A204.1 (cell line): ENCODE measurements around the gene ADNP.
"Not testable (repeated sequence)": the region's sequence is repeated elsewhere in the genome, so short reads cannot be mapped to it uniquely, and the experiment has no call there.

Experiments used
- FAIRE-seq: peaks from 2 replicates; lab custom pipeline; 2012; peaks lifted over from hg19 to GRCh38; lab: Jason Lieb, UNC

ADNP gene

DNA sequence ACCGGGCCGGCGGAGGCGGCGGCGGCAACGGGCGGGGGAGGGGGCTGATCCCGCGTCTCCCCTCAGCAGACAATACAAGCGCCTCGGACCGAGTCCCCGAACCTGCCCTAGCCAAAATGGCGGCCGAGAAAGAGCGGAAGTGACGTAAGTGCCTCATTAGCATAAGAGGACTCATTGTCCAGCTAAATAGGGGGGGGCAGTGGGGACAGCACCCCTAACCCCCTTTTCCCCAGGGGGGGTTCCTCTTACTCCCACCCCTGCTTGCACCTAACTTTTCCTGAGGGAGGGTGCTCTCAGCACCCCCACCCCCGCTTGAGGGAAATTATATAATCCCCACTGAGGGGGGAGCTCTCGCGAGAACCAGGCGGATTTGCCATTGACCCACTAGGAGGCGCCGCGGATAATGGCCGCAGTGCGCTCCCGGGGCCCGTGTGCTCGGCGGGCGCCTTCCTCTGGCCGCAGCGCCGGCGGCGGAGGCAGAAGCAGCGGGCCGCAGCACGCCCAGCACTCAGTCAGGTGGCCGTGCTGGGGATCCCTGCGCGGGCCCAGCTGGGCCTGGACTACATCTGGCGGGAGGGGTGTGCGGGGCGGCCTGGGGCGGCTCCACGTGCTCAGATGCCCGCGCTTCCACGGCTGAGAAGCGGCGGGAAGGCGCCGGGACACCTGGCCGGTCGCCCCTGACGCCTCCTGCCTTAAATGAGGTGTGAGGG lies at the start of gene ADNP:
Gene ADNP, minus strand, starts transcription at position 132 of the 710 bp plus-strand sequence. CDS start 27,441 bp downstream, outside the sequence.
- no peak for FAIRE-seq

GRCh38 chr20:50980071-50980681 lies 48.9 kb upstream of the ADNP start:
- FAIRE-seq = no peak

DNA sequence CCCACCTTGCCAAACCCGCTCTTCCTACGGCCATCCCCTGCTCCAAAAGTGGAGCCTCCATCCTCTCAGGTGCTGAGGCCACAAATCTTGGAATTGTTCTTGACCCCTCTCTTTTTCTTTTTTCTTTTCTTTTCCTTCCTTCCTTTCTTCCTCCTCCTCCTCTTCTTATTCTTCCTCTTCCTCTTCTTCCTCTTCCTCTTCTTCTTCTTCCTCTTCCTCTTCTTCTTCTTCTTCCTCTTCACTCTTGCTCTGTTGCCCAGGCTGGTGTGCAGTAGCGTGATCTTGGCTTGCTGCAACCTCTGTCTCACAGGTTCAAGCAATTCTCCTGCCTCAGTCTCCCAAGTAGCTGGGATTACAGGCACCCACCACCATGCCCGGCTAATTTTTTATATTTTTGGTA lies 47.3 kb upstream of the ADNP start:
- FAIRE-seq = not testable (repeated sequence)

DNA sequence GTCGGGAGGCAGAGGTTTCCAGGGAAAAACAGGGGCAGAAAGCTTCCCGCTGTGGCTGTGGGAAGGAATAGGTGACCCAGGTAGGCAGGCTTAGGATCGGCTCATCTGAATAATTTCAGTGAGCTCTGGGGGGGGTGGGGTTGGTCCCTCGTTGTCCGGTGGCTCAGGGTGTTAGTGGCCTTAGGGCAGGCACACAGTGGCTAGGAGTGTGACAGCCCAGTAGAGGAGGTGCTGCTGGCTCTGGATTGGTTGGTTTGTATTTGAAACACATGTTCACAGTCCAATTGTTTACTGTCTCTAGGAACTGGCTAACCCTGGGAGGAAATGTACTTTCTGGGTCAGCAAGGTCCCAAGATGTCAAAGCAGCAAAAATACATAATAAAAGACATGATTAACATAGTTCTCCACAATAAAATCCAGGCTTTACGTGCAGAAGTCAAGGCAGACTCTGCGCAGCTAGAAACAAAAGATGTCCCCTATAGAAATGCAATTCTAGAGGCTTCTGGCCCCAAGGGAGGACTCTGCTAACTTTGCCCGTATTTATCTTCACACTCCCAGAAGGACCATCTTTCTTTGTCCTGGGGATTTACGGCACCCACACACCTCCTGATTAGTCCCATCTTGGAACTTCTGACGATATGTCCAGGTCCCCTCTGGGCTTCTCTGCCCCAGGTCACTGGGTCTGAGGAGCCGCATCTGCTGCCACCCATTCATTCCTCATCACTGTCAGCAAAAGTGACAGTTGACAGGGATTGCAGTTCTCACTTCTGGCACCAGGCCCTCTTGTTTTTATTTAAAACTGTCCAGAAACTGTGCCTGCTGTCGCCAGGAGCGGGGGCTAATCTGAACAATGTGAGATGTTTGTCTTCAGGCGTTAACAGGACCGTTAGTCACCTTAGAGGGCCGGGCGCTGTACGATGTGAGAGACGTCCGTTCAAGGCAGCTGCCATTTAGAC lies 46.1 kb upstream of the ADNP start:
- no peak for FAIRE-seq

DNA sequence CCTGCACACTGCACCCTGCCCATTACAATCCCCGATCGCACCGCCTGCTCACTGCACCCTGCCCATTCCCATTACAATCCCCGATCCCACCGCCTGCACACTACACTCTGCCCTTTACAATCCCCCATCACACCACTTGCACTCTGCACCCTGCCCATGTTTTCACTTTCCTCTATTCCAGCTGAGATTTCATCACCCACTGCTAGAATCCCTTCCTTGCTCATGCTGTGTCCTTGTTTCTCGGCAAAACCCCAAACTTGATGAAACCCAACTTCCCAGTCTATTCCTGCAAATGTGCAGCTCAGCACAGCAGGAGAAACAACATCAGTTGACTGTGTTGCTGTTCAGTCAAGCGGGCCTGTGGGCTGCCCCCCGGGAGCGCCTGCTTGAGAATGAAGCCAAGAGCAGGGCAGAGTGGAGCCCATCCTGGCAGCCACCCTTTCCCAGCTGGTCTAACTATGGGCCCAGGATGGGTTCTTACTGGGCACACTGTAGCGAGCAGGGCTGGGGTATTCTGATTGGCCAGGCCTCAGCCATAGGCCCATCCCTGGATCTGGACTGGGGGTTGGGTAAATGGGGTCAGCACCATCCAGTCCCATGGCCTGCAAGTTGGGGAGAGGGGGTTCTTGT lies 44.6 kb upstream of the ADNP start:
- no peak for FAIRE-seq

DNA sequence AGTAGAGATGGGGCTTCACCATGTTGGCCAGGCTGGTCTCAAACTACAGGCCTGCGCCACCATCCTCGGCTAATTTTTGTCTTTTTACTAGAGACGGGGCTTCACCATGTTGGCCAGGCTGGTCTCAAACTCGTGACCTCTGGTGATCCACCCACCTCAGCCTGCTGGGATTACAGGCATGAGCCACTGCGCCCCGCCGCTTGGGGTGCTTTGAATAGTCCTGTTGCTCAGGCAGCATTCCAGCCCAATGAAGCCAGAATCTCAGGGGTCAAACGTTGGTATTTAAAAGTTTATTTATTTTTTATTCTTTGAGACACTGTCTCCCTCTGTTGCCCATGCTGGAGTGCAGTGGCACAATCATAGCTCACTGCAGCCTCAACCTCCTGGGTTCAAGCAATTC lies 38.7 kb upstream of the ADNP start:
- FAIRE-seq = no peak

DNA sequence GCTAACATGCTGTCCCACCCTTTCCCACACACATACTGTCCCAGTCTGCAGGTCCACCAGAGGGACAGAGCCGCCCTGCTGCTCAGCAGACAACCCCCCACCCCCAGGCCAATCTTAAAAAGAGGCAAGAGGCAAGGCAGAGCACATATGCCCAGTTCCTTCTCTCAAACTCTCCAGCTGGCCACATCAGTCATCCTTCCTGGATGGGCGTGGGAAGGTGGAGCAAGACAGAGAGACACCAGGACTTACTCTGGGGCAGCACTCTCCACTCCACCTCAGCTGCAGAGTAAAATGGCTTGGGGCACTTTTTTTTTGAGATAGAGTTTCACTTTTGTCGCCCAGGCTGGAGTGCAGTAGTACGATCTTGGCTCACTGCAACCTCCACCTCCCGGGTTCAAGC lies 38.2 kb upstream of the ADNP start:
- no peak for FAIRE-seq

- FAIRE-seq = no peak
Observed at GRCh38 chr20:50968289-50968688, 37.1 kb upstream of the ADNP start.

DNA sequence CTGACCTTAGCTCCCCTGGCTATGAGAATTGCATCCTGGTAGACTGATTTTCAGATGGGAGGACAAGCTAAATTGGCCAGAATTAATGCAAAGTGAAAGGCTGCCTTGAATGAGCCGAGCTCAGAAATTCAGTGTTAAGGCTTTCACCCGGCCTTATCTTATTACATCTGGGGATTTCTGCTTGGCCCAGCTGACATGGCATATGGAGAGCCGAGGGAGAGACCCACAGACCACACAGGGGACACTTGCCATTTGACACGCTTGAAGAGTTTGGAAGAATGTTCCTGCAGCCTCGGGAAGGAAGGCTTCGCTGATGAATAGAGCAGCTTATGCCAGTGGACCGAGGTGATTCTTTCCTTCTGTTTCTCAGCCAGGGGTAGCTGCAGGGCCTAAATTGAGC lies 36.3 kb upstream of the ADNP start:
- FAIRE-seq = no peak

- no peak for FAIRE-seq
Observed at GRCh38 chr20:50959543-50960126, 28.4 kb upstream of the ADNP start.

DNA sequence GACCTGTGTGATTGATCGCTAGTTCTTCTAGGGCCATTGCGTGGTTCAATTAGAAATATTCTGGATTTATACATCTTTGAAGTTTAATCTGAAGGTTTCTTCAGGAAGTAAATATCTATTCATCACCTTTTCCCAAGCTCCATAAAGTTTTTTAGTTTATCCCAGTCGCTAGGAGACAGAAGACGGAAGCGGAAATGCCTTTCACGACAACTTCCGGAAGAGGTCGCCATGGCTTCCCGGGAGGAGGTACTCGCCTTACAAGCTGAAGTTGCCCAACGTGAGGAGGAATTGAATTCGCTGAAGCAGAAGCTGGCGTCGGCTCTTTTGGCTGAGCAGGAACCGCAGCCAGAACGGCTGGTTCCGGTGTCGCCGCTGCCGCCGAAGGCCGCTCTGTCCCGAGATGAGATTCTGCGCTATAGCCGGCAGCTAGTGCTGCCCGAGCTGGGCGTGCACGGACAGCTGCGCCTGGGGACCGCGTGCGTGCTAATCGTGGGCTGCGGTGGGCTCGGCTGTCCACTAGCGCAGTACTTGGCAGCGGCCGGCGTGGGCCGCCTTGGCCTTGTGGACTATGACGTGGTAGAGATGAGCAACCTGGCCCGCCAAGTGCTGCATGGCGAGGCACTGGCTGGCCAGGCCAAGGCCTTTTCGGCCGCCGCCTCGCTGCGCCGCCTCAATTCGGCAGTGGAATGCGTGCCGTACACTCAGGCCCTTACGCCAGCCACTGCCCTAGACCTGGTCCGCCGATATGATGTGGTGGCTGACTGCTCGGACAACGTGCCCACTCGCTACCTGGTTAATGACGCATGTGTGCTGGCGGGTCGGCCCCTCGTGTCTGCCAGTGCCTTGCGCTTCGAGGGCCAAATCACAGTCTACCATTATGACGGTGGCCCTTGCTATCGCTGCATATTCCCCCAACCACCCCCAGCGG lies 27.6 kb upstream of the ADNP start, which contains the start of gene MOCS3:
Gene MOCS3, plus strand, starts transcription at position 204 of the 928 bp plus-strand sequence. Its CDS starts 25 bp downstream, at position 229.
- peak; percentile 29 for FAIRE-seq

GRCh38 chr20:50957798-50958614 lies 26.8 kb upstream of the ADNP start, which contains the start of gene DPM1:
DPM1 (minus strand) TSS chr20:50958532; CDS start chr20:50958523, 9 bp downstream.
- no peak for FAIRE-seq

- FAIRE-seq = no peak
Observed at GRCh38 chr20:50957276-50957675, 26.0 kb upstream of the ADNP start.

DNA sequence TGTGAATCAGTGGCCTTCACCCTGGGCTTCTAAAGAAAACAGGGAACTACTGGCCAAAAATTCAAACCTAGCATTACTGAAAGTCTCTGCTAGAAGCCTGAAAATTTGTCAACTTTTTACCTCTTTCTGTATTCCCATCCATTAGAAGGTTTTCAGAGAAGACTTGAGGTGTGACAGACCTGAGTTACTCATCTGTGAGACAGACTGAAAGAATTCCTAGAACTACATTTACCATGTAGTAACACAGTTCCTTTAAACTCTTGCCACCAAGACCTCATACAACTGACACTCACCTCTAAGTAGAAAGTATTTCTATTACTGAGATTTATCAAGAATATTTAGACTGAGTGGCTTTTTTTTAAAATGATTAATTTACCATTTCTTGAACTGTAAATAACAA lies 22.6 kb upstream of the ADNP start:
- FAIRE-seq = no peak

DNA sequence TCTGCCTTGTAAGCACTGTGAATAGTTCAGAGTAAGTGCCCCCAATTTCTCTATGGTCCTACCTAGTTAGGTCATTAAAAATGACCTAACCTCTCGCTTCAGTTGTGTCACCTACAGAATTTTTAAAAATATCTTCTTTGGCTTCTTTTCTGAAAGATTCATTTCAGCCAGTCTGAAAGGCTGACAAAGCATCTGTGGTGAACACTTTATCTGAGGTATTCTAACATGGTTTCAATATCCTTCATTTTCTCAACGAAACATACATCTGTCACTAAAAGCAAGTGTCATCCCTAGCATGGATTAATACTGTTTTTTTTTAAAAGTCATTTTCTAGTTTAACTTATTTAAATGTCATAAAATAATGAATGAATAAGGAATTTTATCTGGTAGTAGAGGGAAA lies 22.0 kb upstream of the ADNP start:
- FAIRE-seq = no peak

DNA sequence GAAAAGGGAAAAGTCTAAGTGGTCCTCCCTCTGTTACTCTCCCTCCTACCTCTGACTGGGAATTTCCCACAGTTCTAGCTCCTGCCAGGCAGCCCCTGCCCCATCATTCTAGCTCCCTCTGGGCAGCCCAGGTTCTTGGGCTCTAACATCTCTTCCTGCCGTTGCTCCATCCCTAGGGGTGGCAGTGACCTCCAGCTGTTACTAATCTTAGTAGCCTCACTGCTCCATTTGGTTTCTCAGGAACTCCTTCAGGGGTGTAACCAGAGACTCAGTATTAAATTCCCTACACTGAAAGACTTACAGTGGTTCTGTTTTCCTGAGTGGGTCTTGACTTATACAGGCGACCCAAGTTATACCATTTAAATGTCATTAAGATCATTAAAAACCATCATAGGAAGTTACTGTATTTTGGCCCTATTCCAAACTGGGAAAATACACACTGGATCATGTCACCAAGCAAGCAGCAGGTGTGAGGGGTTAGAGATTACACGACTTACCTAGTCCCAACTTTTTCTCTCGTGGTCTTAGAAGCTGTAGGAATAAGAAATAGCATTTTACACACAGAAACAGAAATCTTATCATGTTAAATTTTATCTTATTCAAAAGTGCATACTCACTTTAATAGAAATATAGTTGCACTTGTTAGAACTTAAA lies 17.0 kb upstream of the ADNP start:
- no peak for FAIRE-seq

- no peak for FAIRE-seq
Observed at GRCh38 chr20:50943069-50943468, 11.8 kb upstream of the ADNP start.

GRCh38 chr20:50933589-50933988 lies 2.4 kb upstream of the ADNP start:
- FAIRE-seq = no peak

DNA sequence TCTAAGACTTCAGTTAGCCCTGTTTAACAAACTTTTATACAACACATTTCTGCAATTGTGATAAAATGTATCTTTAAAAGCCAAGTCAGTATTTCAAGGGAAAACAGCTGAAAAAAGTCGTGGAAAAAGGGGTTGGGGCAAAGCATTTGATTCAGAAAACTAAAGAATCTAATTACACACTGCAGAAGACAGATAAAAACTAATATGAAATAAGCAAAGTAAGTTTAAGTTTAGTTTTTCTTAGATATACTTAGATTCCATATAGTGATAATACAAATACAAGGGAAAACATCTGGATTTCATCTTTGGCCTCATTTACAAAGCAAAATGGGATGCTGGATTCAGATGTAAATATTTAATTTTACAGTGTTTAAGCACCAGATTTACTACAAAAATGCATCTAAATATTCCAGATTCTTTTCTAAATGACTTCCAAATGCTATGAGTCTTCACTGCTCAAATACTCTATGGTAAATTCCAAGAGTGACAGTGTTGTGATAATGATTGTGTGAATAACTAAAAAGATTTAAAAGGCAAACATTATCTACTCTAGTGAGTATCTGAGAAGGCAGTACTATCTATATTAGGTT lies 1.5 kb upstream of the ADNP start:
- no peak for FAIRE-seq
